ENCODE results near the gene XIRP2.

Gene XIRP2

DNA sequence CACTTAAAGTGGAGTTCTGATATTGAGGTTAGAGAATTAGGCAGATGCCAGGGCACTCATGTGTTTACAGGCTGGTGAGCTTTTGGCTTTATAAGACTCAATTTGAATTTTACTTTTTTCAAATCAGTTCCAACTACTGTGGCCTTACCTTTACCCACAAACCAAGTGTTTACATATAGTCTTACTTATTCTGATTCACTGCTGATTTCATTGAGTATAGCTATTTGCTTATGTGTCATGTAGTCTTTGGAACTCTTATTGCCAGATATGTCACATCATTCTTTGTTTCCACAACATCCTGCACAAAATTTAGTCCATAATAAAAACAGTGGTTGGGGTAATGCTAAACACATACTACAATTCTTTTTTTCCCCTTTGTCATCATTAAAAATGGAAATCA lies 96.5 kb downstream of the XIRP2 start:
- TF ChIP-seq, protein P1, sequence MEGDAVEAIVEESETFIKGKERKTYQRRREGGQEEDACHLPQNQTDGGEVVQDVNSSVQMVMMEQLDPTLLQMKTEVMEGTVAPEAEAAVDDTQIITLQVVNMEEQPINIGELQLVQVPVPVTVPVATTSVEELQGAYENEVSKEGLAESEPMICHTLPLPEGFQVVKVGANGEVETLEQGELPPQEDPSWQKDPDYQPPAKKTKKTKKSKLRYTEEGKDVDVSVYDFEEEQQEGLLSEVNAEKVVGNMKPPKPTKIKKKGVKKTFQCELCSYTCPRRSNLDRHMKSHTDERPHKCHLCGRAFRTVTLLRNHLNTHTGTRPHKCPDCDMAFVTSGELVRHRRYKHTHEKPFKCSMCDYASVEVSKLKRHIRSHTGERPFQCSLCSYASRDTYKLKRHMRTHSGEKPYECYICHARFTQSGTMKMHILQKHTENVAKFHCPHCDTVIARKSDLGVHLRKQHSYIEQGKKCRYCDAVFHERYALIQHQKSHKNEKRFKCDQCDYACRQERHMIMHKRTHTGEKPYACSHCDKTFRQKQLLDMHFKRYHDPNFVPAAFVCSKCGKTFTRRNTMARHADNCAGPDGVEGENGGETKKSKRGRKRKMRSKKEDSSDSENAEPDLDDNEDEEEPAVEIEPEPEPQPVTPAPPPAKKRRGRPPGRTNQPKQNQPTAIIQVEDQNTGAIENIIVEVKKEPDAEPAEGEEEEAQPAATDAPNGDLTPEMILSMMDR (IDR thresholded peaks at IDR 0.05) = no peak
- TF ChIP-seq ZFX (IDR thresholded peaks at IDR 0.05; ENCODE audit: borderline replicate concordance) = no peak
- no peak overlapping the region for H3K27ac ChIP-seq

DNA sequence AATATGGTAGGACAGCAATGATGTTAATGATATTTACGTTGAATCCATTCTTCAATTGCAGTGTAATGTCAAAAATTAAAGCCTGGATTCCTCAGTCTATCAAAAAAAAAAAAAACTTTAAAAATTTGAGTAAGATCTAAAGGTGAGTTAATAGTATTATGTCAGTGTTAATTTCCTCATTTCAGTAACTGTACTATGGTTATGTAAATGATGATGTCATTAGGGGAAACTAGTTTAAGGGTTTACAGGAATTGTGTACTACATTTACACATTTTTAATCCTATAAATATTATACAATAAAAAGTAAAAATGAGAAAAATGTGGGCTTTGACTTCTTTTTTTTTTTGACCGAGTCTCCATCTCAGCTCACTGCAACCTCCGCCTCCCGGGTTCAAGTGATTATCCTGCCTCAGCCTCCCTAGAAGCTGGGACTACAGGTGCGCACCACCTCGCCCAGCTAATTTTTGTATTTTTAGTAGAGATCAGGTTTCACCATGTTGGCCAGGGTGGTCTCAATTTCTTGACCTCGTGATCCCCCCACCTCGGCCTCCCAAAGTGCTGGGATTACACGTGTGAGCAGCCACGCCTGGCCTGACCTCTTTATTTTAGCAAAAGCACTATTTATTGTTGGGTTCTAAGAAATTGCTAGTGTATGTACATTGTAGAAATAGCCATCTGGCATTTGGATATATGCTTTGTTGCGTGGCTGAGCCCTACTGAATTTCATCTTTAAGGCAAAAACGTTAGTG lies 106.5 kb downstream of the XIRP2 start:
- TF ChIP-seq, protein P1 (IDR thresholded peaks at IDR 0.05) = no peak
- no peak for TF ChIP-seq ZFX (IDR thresholded peaks at IDR 0.05; ENCODE audit: borderline replicate concordance)
- no peak overlapping the region for H3K27ac ChIP-seq

DNA sequence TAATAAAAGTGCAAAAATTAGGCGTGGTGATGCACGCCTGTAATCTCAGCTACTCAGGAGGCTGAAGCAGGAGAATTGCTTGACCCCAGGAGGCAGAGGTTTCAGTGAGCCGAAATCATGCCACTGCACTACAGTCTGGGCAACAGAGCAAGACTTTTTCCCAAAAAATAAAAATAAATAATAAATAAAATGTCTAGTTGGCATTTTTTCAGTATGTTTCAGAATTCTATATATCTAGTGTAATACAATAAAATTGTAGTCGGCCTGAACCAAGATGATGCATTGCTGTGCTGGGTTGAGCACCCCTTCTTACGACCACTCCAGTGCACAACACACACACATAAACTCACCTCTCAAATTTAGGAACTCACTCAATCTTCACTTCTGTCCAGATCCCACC lies 108.2 kb downstream of the XIRP2 start:
- H3K27ac ChIP-seq = no peak overlapping the region
- TF ChIP-seq ZFX (IDR thresholded peaks at IDR 0.05; ENCODE audit: borderline replicate concordance) = no peak
- TF ChIP-seq, protein P1 (IDR thresholded peaks at IDR 0.05) = no peak

DNA sequence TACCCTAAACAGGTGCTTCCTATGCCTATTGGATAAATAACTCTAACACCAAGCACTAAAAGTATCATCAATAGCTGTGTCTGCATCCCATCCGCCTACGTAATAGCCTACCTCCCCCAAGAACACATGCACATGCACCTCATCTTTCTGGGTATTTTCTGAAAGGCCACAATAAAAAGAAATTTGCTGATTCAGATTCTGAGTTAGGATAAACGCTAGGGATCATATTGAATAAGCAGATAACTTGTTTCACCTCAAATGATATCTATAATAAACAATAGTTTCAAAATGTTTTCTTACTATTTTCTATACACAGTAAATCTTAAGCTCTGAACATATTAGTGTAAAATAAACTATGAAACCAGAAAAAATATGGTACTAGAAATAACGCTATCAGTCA lies 112.9 kb downstream of the XIRP2 start:
- TF ChIP-seq, protein P1 (IDR thresholded peaks at IDR 0.05) = no peak
- no peak for TF ChIP-seq ZFX (IDR thresholded peaks at IDR 0.05; ENCODE audit: borderline replicate concordance)
- H3K27ac ChIP-seq = no peak overlapping the region

DNA sequence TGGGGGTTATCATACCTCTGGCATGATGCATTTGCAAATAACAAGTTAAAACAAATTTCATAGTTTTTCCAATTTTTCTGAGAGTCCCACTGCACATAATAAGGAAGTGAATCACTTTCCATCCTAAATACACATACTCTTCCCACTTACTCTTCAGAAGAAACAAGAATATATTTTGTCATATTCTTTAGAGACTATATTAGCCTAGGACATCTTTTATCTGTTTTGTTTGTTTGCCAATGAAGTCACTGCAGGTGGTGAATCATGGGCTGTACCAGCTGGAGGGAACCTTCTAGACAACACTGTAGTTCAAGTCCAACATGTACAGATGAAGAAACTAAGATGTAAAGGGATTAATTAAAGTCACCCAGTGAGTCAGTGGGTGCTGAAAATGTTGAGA lies 116.8 kb downstream of the XIRP2 start:
- no peak overlapping the region for H3K27ac ChIP-seq
- no peak for TF ChIP-seq ZFX (IDR thresholded peaks at IDR 0.05; ENCODE audit: borderline replicate concordance)
- TF ChIP-seq, protein P1 (IDR thresholded peaks at IDR 0.05) = no peak

DNA sequence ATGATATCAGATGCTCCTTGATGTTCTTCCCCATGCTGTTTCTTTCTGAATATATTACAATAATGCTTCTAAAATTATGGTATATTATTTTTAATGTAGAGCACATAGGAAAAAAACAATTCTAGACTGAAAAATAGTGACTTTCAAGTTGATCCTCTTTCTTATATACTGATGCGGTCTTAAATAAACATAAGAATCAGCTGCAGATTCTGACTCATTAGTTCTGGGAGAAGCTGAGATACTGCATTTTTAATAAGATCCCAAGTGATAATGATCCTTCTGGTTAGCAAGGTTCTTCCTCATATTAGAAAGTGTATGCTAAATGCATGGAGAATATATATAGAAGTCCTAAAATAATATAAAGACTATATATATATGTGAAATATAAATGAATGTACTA lies 124.9 kb downstream of the XIRP2 start:
- no peak for TF ChIP-seq ZFX (IDR thresholded peaks at IDR 0.05; ENCODE audit: borderline replicate concordance)
- H3K27ac ChIP-seq = no peak overlapping the region

DNA sequence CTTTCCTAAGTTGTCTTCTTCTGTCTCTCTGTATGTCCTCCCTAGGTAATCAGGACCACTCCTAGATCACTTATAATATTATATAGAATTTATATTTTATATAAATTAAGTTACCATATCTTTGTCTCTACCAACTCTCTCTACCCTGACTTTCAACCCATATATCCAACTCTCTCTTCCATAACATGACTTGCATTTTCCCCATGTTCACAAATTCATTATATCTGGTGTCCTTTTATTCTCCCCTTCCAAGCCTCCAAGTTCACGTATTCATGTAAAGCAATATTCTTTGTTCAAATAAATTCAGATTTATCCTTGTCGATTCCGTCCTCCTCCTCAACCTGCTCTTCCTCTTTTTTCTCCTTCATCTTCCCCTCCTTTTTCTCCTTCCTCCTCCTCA lies 127.5 kb downstream of the XIRP2 start:
- H3K27ac ChIP-seq = no peak overlapping the region
- TF ChIP-seq ZFX (IDR thresholded peaks at IDR 0.05; ENCODE audit: borderline replicate concordance) = no peak
- TF ChIP-seq, protein P1 (IDR thresholded peaks at IDR 0.05) = no peak

DNA sequence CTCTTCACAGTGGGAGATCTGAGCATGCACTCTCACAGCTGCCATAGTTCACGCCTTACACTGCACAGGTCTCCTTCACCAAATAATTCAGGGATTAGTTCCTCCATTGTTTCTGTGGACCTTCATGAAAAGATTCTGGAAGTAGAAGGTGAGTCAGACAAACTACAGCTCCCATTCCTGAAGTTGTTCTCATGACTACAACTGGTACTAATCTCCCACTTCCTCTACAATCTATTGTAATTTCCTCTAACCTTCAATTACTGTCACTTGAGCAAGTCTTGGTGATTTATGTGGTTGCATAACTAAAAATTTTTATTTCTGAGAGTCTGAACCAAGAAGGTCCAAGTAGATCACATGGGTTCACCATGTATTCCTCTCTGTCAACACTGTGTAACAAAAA lies 128.7 kb downstream of the XIRP2 start:
- no peak for TF ChIP-seq ZFX (IDR thresholded peaks at IDR 0.05; ENCODE audit: borderline replicate concordance)
- TF ChIP-seq, protein P1 (IDR thresholded peaks at IDR 0.05) = no peak

More for the DNA sequence above, 128.7 kb downstream of the XIRP2 start:
- H3K27ac ChIP-seq = no peak overlapping the region
